SU-DHL-6 (cell line): ENCODE results near the gene FAAH.

Source experiments
- H2AFZ ChIP-seq: fragments of 200-600 bp; sonication (generic); 2 replicates; pipeline ENCODE4 v1.6.1; 2014; ENCODE audit warnings: low read depth, mild to moderate bottlenecking, moderate library complexity, mixed read lengths, antibody characterized with exemption, low read length; ENCODE audit not compliant: severe bottlenecking
- H3F3A ChIP-seq: fragments of 200-600 bp; shearing (Covaris generic); 2 replicates; pipeline ENCODE4 v1.6.0; 2016; ENCODE audit warnings: antibody characterized with exemption, mild to moderate bottlenecking; ENCODE audit not compliant: insufficient read depth
- H3K27ac ChIP-seq: fragments of 200-600 bp; sonication (generic); 2 replicates; pipeline ENCODE4 v1.5.1; 2016; ENCODE audit warnings: low read depth, mild to moderate bottlenecking, low read length, moderate library complexity, mixed read lengths
- H3K27me3 ChIP-seq: fragments of 200-600 bp; sonication (generic), shearing (Covaris generic); 2 replicates; pipeline ENCODE4 v1.6.0; 2014; ENCODE audit warnings: mild to moderate bottlenecking, low read length
- H3K36me3 ChIP-seq: fragments of 200-600 bp; sonication (generic); 2 replicates; pipeline ENCODE4 v1.6.1; 2014; ENCODE audit warnings: mild to moderate bottlenecking, low read length, mixed read lengths
- H3K4me2 ChIP-seq: fragments of 300-600, 200-600 bp; shearing (Covaris generic), sonication (generic); 2 replicates; pipeline ENCODE4 v1.6.0; 2014; ENCODE audit warnings: low read length, low read depth, mild to moderate bottlenecking; ENCODE audit not compliant: poor library complexity, severe bottlenecking
- H3K4me3 ChIP-seq: fragments of 200-600 bp; sonication (generic); 2 replicates; pipeline ENCODE4 v1.5.1; 2014; ENCODE audit warnings: antibody characterized with exemption, low read length, mild to moderate bottlenecking, mixed read lengths; ENCODE audit not compliant: insufficient read depth, poor library complexity, severe bottlenecking
- H3K79me2 ChIP-seq: fragments of 200-600 bp; sonication (generic); 2 replicates; pipeline ENCODE4 v1.6.1; 2014; ENCODE audit warnings: mild to moderate bottlenecking, low read length, moderate library complexity; ENCODE audit not compliant: insufficient read depth
- H3K9ac ChIP-seq: fragments of 200-600 bp; sonication (generic); 2 replicates; pipeline ENCODE4 v1.7.0; 2014; ENCODE audit warnings: mild to moderate bottlenecking, low read length
- H3K9me2 ChIP-seq: fragments of 200-600 bp; sonication (generic); replicated peaks from 2 replicates; pipeline ENCODE4 v1.6.1; 2014; ENCODE audit warnings: low read length; ENCODE audit not compliant: insufficient read depth
- H3K9me3 ChIP-seq: fragments of 200-600 bp; sonication (generic); 2 replicates; pipeline ENCODE4 v1.6.1; 2014; ENCODE audit warnings: low read length, mixed read lengths; ENCODE audit not compliant: insufficient read depth
- H4K20me1 ChIP-seq: fragments of 200-600 bp; sonication (generic); 2 replicates; pipeline ENCODE4 v1.6.1; 2014; ENCODE audit warnings: low read depth, mild to moderate bottlenecking, antibody characterized with exemption, low read length, moderate library complexity, mixed read lengths
- CTCF ChIP-seq: fragments of 200-600 bp; sonication (generic); IDR thresholded peaks from one replicate; pipeline ENCODE4 v1.5.1; 2017; ENCODE audit warnings: antibody characterized with exemption, mild to moderate bottlenecking, low read length, moderate library complexity; ENCODE audit not compliant: insufficient read depth, poor library complexity, severe bottlenecking
- EZH2phosphoT487 ChIP-seq: fragments of 200-600 bp; sonication (generic), shearing (Covaris generic); conservative IDR thresholded peaks from 2 replicates; pipeline ENCODE4 v1.6.1; 2018; ENCODE audit warnings: mild to moderate bottlenecking, antibody characterized with exemption, low read length, moderate library complexity, mixed read lengths

Gene FAAH

GRCh38 chr1:46449223-46450159 is 55.4 kb downstream of the FAAH start:
- Histone ChIP-seq H3K4me2 (no peak overlapping the region), H3K4me3 (no peak overlapping the region), H3K27ac (no peak overlapping the region), H3K9me2 (no peaks in the 10 kb centered on the region), H3K36me3 (no peaks in the 10 kb centered on the region), H3F3A (no peaks in the 10 kb centered on the region), H2AFZ (no peak overlapping the region), H4K20me1 (no peaks in the 10 kb centered on the region), H3K79me2 (no peaks in the 10 kb centered on the region), H3K27me3 (no peaks in the 10 kb centered on the region), H3K9ac (no peak overlapping the region), H3K9me3 (no peaks in the 10 kb centered on the region)
- TF ChIP-seq EZH2phosphoT487 (no peak), CTCF (no peak)

- Histone ChIP-seq H3K79me2 (no peaks in the 10 kb centered on the region), H2AFZ (no peak overlapping the region), H3K9me3 (no peaks in the 10 kb centered on the region), H3K36me3 (no peaks in the 10 kb centered on the region), H3K27me3 (no peaks in the 10 kb centered on the region), H4K20me1 (no peaks in the 10 kb centered on the region), H3K4me3 (no peak overlapping the region), H3K9me2 (no peaks in the 10 kb centered on the region), H3F3A (no peaks in the 10 kb centered on the region), H3K27ac (no peak overlapping the region), H3K9ac (no peak overlapping the region), H3K4me2 (no peak overlapping the region)
- no peak for TF ChIP-seq EZH2phosphoT487
Measured at GRCh38 chr1:46450160-46450517, 56.0 kb downstream of the FAAH start.

- no peak overlapping the region for H3K27ac ChIP-seq
- no peaks in the 10 kb centered on the region for H3F3A ChIP-seq
- H3K9ac ChIP-seq: no peak overlapping the region
- H3K9me2 ChIP-seq: no peaks in the 10 kb centered on the region
- no peak overlapping the region for H3K4me2 ChIP-seq
- H3K4me3 ChIP-seq: no peak overlapping the region
- no peaks in the 10 kb centered on the region for H3K36me3 ChIP-seq
- no peaks in the 10 kb centered on the region for H3K79me2 ChIP-seq
- no peaks in the 10 kb centered on the region for H3K9me3 ChIP-seq
- H3K27me3 ChIP-seq: no peaks in the 10 kb centered on the region
- H2AFZ ChIP-seq: no peak overlapping the region
- TF ChIP-seq EZH2phosphoT487 (no peak), CTCF (no peak)
- H4K20me1 ChIP-seq: no peaks in the 10 kb centered on the region
Measured at GRCh38 chr1:46451948-46452930, 58.1 kb downstream of the FAAH start.
